ENCODE results near the gene CARD19. TPM values are rescaled to one million over a fixed set of nuclear protein-coding genes. Genes with fewer than 3 reads are reported as not detected.

Gene CARD19
- total RNA-seq: 10 to 100 TPM; 12.2 to 68.3 (median 50.3) TPM

- no peak for TF ChIP-seq CTCF (IDR thresholded peaks at IDR 0.05; ENCODE audit: low read depth)
Measured at GRCh38 chr9:93096131-93096802, at the start of gene CARD19. Gene CARD19, plus strand, starts transcription at chr9:93096217. Its CDS starts 129 bp downstream, at chr9:93096346.

GRCh38 chr9:93048566-93049448 is 47.2 kb upstream of the CARD19 start:
- TF ChIP-seq CTCF (IDR thresholded peaks at IDR 0.05; ENCODE audit: low read depth): no peak

GRCh38 chr9:93049491-93049890 is 46.5 kb upstream of the CARD19 start:
- TF ChIP-seq CTCF (IDR thresholded peaks at IDR 0.05; ENCODE audit: low read depth): no peak

GRCh38 chr9:93050231-93050630 is 45.8 kb upstream of the CARD19 start:
- no peak for TF ChIP-seq CTCF (IDR thresholded peaks at IDR 0.05; ENCODE audit: low read depth)

- no peak for TF ChIP-seq CTCF (IDR thresholded peaks at IDR 0.05; ENCODE audit: low read depth)
Measured at GRCh38 chr9:93051680-93052089, 44.3 kb upstream of the CARD19 start.

GRCh38 chr9:93052791-93053540 is 43.1 kb upstream of the CARD19 start:
- TF ChIP-seq CTCF (IDR thresholded peaks at IDR 0.05; ENCODE audit: low read depth): no peak
